ENCODE data around the gene AAK1.

GRCh38 chr2:69481421-69481820, 162.1 kb downstream of the AAK1 start:
- TF ChIP-seq CTCF (IDR thresholded peaks at IDR 0.05; ENCODE audit: low read depth, low read length) (no peak), POLR2A (IDR thresholded peaks at IDR 0.05; ENCODE audit: extremely low read depth, insufficient read length) (no peak)

Measured in NB4 (cell line).